ENCODE results near the gene COX19. TPM values are rescaled to one million over a fixed set of nuclear protein-coding genes. Genes with fewer than 3 reads are reported as not detected.
"Not testable (repeated sequence)": the region's sequence is repeated elsewhere in the genome, so short reads cannot be mapped to it uniquely, and the experiment has no call there.

The COX19 gene
- total and polyA plus RNA-seq, 2 experiments from 2014 or later = 11.7 to 12.6 TPM

GRCh38 chr7:924541-925231 lies 50.7 kb downstream of the COX19 start (continued):
- TF ChIP-seq CTCF (conservative IDR thresholded peaks at IDR 0.05; ENCODE audit: low read depth in 2 of 2) = no peak
- TF ChIP-seq ZNF114 (CRISPR knock-in tag; IDR thresholded peaks at IDR 0.05) = no peak
- no peak for TF ChIP-seq ETS1 (IDR thresholded peaks at IDR 0.05)
- no peak for TF ChIP-seq NANOG (IDR thresholded peaks at IDR 0.05; ENCODE audit: borderline replicate concordance)
- TF ChIP-seq REST (IDR thresholded peaks at IDR 0.05; ENCODE audit: unreplicated experiment) = no peak

- not testable (repeated sequence) for H4K20me1 ChIP-seq (replicated peaks; ENCODE audit: insufficient read depth); H3K27me3 Mint-ChIP-seq (ENCODE audit: insufficient read depth, low read depth, poor library complexity); H3K4me3 Mint-ChIP-seq; H3K27ac ChIP-seq (ENCODE audit: low read depth); H3K4me1 Mint-ChIP-seq; DNase-seq (ENCODE audit: low spot score); H3K9me3 Mint-ChIP-seq; H3F3A ChIP-seq (replicated peaks; ENCODE audit: low read depth); ATAC-seq; H2AFZ ChIP-seq; H3K4me2 ChIP-seq; H3K79me2 ChIP-seq (replicated peaks; ENCODE audit: insufficient read depth); H3K4me1 ChIP-seq (ENCODE audit: insufficient read depth); H3K27ac Mint-ChIP-seq; H3K36me3 Mint-ChIP-seq (ENCODE audit: low read depth); H3K36me3 ChIP-seq (ENCODE audit: insufficient read depth); H3K4me3 ChIP-seq; H3K9me2 ChIP-seq (ENCODE audit: insufficient read depth); H3K27me3 ChIP-seq (ENCODE audit: insufficient read depth)
These were observed 51.3 kb downstream of the COX19 start for GRCh38 chr7:924042-924441.
